ENCODE measurements around the gene B3GNT3.
A peak's percentile ranks its signal among the peaks of the same experiment; 100 is the strongest.

B3GNT3 gene

GRCh38 chr19:17843292-17843827, 48.4 kb downstream of the B3GNT3 start:
- CTCF ChIA-PET: interaction anchor here (1.2 to 2.3 kb wide), 2 partner anchors 11 to 16 kb away, joined by 4 to 7 read pairs; partner anchors contain the start of gene RPL18A

GRCh38 chr19:17843908-17844490, 49.1 kb downstream of the B3GNT3 start:
- TF ChIP-seq CTCF (IDR thresholded peaks at IDR 0.05; ENCODE audit: insufficient read depth, low read length, missing control alignments): no peak
- no peak overlapping the region for H3K4me3 ChIP-seq (ENCODE audit: low read depth, low read length)
- CTCF ChIA-PET: interaction anchor here (2.3 kb wide), 1 partner anchor 15 kb away, joined by 7 read pairs; the partner anchor contains the start of gene RPL18A
- POLR2A ChIA-PET: no interaction called here
- no peak for DNase-seq (ENCODE audit: low read depth, low spot score)

More at GRCh38 chr19:17843292-17843827, 48.4 kb downstream of the B3GNT3 start:
- POLR2A ChIA-PET: no interaction called here
- H3K4me3 ChIP-seq (ENCODE audit: low read depth, low read length): no peak overlapping the region
- no peak for DNase-seq (ENCODE audit: low read depth, low spot score)
- no peak for TF ChIP-seq CTCF (IDR thresholded peaks at IDR 0.05; ENCODE audit: insufficient read depth, low read length, missing control alignments)

- POLR2A ChIA-PET: no interaction called here
- DNase-seq (ENCODE audit: low read depth, low spot score): no peak
- CTCF ChIA-PET: interaction anchor here (1.1 to 2.3 kb wide), 4 partner anchors 10 to 87 kb away, joined by 3 to 7 read pairs (median 5); partner anchors contain the start of genes CCDC124 and RPL18A
- TF ChIP-seq CTCF (IDR thresholded peaks at IDR 0.05; ENCODE audit: insufficient read depth, low read length, missing control alignments): no peak
- H3K4me3 ChIP-seq (ENCODE audit: low read depth, low read length): no peak overlapping the region
Measured at GRCh38 chr19:17846146-17846545, 51.2 kb downstream of the B3GNT3 start.

DNA sequence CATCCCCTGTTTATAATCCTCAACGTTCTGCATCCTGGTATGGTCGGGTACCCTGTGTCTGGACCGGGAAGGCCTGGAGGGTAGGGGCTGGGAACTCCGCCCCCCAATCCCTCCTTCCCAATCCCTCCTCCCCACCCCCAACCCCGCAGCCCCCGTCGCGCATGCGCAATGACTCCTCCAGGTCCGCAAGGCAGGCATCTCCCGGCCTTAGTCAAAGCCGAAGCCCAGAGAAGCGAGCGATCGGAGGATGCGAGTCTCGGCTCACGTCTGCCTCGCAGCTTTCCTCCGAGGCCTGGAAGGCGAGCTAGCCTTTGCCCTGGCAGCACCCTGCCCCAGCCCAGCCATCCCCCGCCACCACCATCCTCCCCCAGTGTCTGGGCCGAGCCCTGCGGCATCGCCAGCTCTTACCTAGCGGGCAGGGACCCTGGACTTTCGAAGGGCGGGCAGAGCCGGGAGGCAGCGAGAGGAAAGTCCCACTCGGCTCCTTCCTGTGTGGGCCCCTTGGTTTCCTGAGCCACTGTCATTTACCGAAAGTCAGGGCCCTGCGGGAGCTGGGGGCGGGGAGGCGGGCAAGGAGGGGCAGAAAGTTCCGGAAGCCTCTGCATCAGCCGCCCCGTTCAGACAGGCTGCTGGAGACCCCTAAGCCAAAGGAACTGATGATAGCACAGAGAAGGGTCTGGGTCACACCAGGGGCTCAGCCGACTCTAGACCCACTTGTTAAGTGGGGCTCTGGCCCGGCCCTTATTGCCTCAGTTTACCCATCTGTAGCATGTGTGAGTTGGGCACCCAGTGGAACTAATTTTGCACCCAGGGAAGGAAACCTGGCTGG, 52.8 kb downstream of the B3GNT3 start, which contains the start of gene JAK3:
JAK3 (minus strand) TSS at position 445 of the 829 bp plus-strand sequence. CDS start 3,565 bp downstream, outside the sequence.
- CTCF ChIA-PET: interaction anchor here (1.0 to 2.5 kb wide), 4 partner anchors 9 to 143 kb away, joined by 3 to 14 read pairs (median 8); partner anchors contain the start of gene RPL18A
- POLR2A ChIA-PET: interaction anchor here (2.6 kb wide), 1 partner anchor 12 kb away, joined by 10 read pairs; the partner anchor contains the start of gene RPL18A
- DNase-seq (ENCODE audit: low read depth, low spot score): no peak
- TF ChIP-seq CTCF (IDR thresholded peaks at IDR 0.05; ENCODE audit: insufficient read depth, low read length, missing control alignments): no peak
- H3K4me3 ChIP-seq (ENCODE audit: low read depth, low read length): peak within 1 kb of the TSS; percentile 55

DNA sequence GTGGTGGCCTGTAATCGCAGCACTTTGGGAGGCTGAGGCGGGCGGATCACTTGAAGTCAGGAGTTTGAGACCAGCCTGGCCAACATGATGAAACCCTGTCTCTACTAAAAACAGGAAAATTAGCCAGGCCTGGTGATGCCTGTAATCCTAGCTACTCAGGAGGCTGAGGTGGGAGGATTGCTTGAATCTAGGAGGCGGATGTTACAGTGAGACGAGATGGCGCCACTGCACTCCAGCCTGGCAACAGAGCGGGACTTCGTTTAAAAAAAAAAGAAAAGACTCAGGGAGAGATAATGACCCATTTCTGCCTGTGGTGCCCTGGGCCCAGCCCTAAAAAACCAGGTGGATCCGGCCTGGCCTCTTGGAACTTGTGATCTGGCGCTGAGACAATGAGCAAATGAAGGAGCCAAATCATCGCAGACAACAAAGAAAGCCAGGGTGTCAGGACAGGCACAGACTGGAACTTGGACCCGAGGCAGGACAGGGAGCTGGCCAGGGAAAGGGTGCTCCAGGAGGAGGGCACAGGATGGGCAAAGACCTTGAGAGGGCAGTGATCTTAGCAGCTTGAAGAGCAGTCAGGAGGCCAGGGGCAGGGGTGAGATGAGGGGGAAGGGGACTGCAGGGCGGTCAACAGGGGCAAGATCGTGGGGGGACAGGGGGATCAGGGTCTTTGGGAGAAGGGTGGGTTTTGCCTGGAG, 53.8 kb downstream of the B3GNT3 start:
- DNase-seq (ENCODE audit: low read depth, low spot score): no peak
- H3K4me3 ChIP-seq (ENCODE audit: low read depth, low read length): no peak overlapping the region
- CTCF ChIA-PET: interaction anchor here (1.1 to 3.1 kb wide), 4 partner anchors 8 to 66 kb away, joined by 4 to 33 read pairs (median 12); partner anchors contain the start of gene RPL18A
- POLR2A ChIA-PET: interaction anchor here (2.6 kb wide), 1 partner anchor 11 kb away, joined by 10 read pairs; the partner anchor contains the start of gene RPL18A
- TF ChIP-seq CTCF (IDR thresholded peaks at IDR 0.05; ENCODE audit: insufficient read depth, low read length, missing control alignments): no peak

Data from AG04449 (cell line).